Measurements from ENCODE around the gene EIF2A. TPM values are rescaled to one million over a fixed set of nuclear protein-coding genes. Genes with fewer than 3 reads are reported as not detected.
A peak's percentile ranks its signal among the peaks of the same experiment; 100 is the strongest.

The EIF2A gene
- total and polyA plus RNA-seq, 2 of the 13 experiments (the other 11 are each of a cell fraction or from before 2014, with no cell fraction given), result 124 to 139 TPM

DNA sequence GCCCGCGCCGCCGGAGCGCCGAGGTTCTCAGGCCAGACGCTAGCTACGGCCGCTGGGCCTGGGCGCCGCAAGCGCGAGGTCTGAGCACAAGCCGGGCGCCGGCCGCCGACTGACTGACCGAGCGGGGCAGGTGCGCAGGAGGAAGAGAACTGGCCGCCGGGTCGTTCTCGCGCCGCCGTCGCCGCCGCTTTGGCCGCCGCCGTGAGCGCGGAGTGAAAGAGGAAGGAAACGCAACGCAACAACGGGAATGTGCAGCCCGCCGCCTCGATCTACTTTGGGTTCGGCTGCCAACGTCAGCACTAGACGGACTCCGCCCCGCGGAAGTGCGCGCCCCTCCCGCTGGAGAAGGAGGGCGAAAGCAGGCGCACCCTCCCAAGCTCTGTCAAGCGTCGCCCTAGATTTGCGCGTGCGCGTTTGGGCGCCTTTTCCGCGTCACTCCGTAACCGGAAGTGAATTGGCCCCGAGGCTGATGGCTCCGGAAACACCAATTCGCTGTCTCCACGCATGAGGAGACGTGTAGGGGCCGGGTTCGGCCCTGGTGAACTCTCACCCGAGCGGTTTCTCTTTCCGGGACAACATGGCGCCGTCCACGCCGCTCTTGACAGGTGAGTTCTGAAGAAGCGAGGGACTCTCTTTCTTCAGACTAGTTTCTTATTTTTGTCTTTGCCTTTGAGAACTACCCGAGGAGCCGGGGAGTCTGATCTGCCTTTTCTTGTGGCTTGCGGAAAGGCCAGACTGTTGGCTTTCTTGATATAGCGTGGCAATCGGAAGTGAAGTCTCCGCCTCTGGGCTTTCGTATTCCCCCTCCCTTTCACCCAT is at the start of gene EIF2A, which contains the start of gene SERP1 (continued):
- TF ChIP-seq, protein P1, sequence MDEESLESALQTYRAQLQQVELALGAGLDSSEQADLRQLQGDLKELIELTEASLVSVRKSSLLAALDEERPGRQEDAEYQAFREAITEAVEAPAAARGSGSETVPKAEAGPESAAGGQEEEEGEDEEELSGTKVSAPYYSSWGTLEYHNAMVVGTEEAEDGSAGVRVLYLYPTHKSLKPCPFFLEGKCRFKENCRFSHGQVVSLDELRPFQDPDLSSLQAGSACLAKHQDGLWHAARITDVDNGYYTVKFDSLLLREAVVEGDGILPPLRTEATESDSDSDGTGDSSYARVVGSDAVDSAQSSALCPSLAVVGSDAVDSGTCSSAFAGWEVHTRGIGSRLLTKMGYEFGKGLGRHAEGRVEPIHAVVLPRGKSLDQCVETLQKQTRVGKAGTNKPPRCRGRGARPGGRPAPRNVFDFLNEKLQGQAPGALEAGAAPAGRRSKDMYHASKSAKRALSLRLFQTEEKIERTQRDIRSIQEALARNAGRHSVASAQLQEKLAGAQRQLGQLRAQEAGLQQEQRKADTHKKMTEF (CRISPR knock-in tag; IDR thresholded peaks at IDR 0.05), result peak; percentile 77
- TF ChIP-seq FOXP1 (IDR thresholded peaks at IDR 0.05), result no peak
- TF ChIP-seq FOXP1 (CRISPR knock-in tag; IDR thresholded peaks at IDR 0.05), result peak; percentile 43; the same call in 1 of the 2 replicates
- peak; percentile 94 for TF ChIP-seq ZBTB21 (CRISPR knock-in tag; IDR thresholded peaks at IDR 0.05)
- TF ChIP-seq, protein P2, sequence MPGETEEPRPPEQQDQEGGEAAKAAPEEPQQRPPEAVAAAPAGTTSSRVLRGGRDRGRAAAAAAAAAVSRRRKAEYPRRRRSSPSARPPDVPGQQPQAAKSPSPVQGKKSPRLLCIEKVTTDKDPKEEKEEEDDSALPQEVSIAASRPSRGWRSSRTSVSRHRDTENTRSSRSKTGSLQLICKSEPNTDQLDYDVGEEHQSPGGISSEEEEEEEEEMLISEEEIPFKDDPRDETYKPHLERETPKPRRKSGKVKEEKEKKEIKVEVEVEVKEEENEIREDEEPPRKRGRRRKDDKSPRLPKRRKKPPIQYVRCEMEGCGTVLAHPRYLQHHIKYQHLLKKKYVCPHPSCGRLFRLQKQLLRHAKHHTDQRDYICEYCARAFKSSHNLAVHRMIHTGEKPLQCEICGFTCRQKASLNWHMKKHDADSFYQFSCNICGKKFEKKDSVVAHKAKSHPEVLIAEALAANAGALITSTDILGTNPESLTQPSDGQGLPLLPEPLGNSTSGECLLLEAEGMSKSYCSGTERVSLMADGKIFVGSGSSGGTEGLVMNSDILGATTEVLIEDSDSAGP (CRISPR knock-in tag; IDR thresholded peaks at IDR 0.05; ENCODE audit: borderline replicate concordance), result peak; percentile 95; the same call in 1 of the 2 replicates
- no peak for TF ChIP-seq CCAR2 (optimal IDR thresholded peaks at IDR 0.05; ENCODE audit: low read depth, low read length)
- peak; percentile 97 for TF ChIP-seq KMT2A (CRISPR knock-in tag; IDR thresholded peaks at IDR 0.05)
- TF ChIP-seq, protein P3, sequence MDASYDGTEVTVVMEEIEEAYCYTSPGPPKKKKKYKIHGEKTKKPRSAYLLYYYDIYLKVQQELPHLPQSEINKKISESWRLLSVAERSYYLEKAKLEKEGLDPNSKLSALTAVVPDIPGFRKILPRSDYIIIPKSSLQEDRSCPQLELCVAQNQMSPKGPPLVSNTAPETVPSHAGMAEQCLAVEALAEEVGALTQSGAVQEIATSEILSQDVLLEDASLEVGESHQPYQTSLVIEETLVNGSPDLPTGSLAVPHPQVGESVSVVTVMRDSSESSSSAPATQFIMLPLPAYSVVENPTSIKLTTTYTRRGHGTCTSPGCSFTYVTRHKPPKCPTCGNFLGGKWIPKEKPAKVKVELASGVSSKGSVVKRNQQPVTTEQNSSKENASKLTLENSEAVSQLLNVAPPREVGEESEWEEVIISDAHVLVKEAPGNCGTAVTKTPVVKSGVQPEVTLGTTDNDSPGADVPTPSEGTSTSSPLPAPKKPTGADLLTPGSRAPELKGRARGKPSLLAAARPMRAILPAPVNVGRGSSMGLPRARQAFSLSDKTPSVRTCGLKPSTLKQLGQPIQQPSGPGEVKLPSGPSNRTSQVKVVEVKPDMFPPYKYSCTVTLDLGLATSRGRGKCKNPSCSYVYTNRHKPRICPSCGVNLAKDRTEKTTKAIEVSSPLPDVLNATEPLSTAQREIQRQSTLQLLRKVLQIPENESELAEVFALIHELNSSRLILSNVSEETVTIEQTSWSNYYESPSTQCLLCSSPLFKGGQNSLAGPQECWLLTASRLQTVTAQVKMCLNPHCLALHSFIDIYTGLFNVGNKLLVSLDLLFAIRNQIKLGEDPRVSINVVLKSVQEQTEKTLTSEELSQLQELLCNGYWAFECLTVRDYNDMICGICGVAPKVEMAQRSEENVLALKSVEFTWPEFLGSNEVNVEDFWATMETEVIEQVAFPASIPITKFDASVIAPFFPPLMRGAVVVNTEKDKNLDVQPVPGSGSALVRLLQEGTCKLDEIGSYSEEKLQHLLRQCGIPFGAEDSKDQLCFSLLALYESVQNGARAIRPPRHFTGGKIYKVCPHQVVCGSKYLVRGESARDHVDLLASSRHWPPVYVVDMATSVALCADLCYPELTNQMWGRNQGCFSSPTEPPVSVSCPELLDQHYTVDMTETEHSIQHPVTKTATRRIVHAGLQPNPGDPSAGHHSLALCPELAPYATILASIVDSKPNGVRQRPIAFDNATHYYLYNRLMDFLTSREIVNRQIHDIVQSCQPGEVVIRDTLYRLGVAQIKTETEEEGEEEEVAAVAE (CRISPR knock-in tag; IDR thresholded peaks at IDR 0.05; ENCODE audit: borderline replicate concordance), result peak; percentile 81
- TF ChIP-seq, protein P4, sequence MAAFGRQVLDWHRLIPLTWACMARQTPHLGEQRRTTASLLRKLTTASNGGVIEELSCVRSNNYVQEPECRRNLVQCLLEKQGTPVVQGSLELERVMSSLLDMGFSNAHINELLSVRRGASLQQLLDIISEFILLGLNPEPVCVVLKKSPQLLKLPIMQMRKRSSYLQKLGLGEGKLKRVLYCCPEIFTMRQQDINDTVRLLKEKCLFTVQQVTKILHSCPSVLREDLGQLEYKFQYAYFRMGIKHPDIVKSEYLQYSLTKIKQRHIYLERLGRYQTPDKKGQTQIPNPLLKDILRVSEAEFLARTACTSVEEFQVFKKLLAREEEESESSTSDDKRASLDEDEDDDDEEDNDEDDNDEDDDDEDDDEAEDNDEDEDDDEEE (CRISPR knock-in tag; IDR thresholded peaks at IDR 0.05), result peak; percentile 87
- no peak for TF ChIP-seq ZFP36 (IDR thresholded peaks at IDR 0.05; ENCODE audit: borderline replicate concordance, low read depth, low read length, partially characterized antibody)
- TF ChIP-seq, protein P5, sequence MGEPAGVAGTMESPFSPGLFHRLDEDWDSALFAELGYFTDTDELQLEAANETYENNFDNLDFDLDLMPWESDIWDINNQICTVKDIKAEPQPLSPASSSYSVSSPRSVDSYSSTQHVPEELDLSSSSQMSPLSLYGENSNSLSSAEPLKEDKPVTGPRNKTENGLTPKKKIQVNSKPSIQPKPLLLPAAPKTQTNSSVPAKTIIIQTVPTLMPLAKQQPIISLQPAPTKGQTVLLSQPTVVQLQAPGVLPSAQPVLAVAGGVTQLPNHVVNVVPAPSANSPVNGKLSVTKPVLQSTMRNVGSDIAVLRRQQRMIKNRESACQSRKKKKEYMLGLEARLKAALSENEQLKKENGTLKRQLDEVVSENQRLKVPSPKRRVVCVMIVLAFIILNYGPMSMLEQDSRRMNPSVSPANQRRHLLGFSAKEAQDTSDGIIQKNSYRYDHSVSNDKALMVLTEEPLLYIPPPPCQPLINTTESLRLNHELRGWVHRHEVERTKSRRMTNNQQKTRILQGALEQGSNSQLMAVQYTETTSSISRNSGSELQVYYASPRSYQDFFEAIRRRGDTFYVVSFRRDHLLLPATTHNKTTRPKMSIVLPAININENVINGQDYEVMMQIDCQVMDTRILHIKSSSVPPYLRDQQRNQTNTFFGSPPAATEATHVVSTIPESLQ (CRISPR knock-in tag; conservative IDR thresholded peaks at IDR 0.05), result no peak
- 0 out of 2 replicates have a peak, but pooled peaks have one; percentile 39 for TF ChIP-seq KLF11 (CRISPR knock-in tag; IDR thresholded peaks at IDR 0.05)
- peak; percentile 95; the same call in 1 of the 2 replicates for TF ChIP-seq SMAD1 (CRISPR knock-in tag; IDR thresholded peaks at IDR 0.05; ENCODE audit: borderline replicate concordance, low read depth)
- TF ChIP-seq ZBTB38 (CRISPR knock-in tag; IDR thresholded peaks at IDR 0.05), result peak; percentile 62
- no peak for TF ChIP-seq ZFP62 (CRISPR knock-in tag; IDR thresholded peaks at IDR 0.05)
- no peak for TF ChIP-seq PCBP1 (IDR thresholded peaks at IDR 0.05; ENCODE audit: borderline replicate concordance, low read depth, low read length)
- TF ChIP-seq ZNF329 (CRISPR knock-in tag; IDR thresholded peaks at IDR 0.05; ENCODE audit: low read depth), result peak; percentile 83; the same call in 1 of the 2 replicates
- peak; percentile 55; the same call in 1 of the 2 replicates for TF ChIP-seq MAF1 (CRISPR knock-in tag; IDR thresholded peaks at IDR 0.05; ENCODE audit: borderline replicate concordance)
- no peak; the same call in 1 of the 2 replicates for TF ChIP-seq ZNF224 (CRISPR knock-in tag; IDR thresholded peaks at IDR 0.05)
